HG02642 (cell line): ENCODE measurements around the gene SLC16A1.
A peak's percentile ranks its signal among the peaks of the same experiment; 100 is the strongest.
"Not testable (repeated sequence)": the region's sequence is repeated elsewhere in the genome, so short reads cannot be mapped to it uniquely, and the experiment has no call there.

Experiments
- ATAC-seq: cut with Tn5 transposase; IDR thresholded peaks from one replicate; pipeline ENCODE4 v1.9.1; 2021; ENCODE audit warnings: mild to moderate bottlenecking; ENCODE audit not compliant: unreplicated experiment, poor library complexity

Gene SLC16A1, protein sequence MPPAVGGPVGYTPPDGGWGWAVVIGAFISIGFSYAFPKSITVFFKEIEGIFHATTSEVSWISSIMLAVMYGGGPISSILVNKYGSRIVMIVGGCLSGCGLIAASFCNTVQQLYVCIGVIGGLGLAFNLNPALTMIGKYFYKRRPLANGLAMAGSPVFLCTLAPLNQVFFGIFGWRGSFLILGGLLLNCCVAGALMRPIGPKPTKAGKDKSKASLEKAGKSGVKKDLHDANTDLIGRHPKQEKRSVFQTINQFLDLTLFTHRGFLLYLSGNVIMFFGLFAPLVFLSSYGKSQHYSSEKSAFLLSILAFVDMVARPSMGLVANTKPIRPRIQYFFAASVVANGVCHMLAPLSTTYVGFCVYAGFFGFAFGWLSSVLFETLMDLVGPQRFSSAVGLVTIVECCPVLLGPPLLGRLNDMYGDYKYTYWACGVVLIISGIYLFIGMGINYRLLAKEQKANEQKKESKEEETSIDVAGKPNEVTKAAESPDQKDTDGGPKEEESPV

DNA sequence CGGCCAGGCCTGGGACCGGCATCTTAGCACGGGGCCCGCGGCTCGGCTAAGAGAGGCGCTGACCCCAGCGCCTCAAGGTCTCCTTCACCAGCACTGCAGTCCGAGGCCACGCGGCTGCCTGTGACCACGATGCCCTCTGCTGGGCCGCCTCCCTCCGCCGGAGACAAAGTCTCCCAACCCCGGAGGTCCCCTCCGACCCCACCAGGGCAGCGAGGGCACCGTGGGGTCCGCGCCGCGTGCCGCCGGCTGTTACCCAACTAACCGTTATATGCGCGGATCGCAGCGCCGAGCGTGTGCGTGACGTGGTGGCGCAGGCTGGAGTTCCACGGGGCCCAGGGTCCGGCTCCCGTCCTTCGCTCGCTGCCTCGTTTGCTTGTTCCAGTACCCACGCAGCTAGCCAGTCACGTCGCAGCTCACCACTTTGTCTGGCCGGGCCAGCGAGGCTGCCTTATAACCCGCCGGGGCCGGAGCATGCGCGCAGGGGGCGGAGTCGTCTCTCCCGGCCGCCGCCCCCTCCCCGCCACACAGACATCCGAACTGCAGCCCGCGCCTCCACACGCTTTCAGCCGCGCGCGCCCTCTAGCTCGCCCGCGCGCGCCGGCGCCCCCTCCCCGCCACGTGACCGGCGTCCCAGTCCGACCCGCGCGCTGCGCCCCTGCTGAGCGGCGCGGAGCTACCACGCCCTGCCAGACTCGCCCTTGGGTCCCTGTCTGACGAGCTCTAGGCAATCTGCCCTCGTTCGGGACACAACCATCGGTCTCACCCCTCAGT, at the start of gene SLC16A1:
Gene SLC16A1, minus strand, starts transcription at position 424 of the 771 bp plus-strand sequence. CDS start 26,888 bp downstream, outside the sequence.
- peak; percentile 78 for ATAC-seq

DNA sequence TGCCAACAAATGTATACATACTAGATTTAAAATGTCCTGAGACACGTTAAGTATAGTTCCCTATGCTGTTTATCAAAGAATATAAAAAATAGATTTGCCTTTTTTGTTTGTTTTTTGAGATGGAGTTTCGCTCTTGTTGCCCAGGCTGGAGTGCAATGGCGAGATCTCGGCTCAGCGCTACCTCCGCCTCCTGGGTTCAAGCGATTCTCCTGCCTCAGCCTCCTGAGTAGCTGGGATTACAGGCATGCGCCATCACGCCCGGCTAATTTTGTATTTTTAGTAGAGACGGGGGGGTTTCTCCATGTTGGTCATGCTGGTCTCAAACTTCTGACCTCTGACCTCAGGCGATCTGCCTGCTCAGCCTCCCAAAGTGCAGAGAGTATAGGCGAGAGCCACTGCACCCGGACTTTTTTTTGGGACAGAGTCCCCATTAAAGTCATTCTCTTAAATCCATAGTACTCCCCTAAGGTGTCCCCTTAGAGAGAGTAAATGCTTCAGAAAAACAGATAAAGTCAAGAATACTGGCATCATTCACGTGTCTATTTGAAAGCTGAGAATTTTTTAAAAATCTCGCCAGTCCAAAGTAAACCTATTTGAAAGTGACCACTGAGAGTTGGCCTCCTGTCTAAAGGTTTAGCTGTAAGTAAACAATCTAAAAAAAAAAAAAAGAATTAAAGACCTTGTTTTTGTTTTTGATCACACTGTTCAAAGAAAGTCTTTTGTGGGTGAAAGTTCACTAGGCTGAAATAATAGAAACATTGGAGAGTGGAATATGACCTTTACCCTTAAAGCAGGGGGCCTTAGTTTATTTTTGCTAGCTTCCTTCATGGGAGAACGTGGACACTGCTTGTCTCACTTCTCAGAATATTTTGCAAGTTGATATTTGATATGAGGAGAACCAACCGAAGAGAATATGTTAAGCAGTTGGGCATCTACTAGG, 48.0 kb upstream of the SLC16A1 start:
- no peak for ATAC-seq

DNA sequence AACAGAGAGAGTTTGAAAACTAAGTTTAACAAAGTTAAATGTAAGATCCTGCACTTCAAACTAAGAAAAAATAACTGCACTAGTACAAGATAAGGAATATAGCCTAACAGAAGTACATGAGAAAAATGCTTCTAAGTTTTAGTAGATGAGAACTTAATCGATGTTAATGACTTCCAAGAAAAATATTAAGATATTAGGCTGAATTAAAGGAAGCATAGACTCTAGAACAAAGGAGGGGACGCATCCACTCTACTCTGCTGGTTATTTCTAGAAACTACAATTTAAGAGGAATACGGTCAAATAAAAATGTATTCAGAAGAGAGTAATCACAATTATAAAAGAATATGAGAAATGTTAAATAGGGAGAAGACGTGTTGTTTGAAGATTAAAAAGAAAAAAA, 46.3 kb upstream of the SLC16A1 start:
- ATAC-seq = no peak

DNA sequence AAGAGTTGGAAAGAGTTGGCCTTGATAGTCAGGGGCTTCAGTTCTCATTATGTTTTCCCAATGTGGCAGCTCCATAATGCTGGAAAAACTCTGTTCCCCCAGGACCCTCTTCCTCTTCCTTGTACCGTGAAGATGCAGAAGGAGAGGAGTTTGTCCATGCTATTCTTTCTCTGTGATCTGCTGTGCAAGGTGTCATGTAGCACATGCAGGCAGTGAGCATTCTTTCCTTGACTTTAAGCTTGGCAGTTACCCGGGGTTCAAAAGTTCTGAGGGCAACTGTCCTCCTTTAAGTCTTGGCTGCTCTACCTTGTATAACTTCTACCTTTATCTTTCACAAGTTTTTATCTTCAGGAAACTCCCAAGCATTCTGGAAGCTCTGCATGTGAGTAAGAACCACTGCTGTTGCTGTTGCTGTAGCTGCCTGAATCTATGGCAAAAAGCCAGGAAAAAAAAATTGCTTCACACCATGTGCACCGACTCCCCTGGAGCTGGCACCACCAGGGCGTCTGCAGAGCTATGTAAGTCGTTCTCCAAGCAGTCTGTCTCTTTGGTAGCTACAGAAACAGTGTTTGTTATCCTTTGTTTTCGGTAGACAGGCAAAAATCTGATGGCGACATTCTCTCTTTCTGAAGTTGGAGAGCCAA, 42.7 kb upstream of the SLC16A1 start:
- no peak for ATAC-seq

DNA sequence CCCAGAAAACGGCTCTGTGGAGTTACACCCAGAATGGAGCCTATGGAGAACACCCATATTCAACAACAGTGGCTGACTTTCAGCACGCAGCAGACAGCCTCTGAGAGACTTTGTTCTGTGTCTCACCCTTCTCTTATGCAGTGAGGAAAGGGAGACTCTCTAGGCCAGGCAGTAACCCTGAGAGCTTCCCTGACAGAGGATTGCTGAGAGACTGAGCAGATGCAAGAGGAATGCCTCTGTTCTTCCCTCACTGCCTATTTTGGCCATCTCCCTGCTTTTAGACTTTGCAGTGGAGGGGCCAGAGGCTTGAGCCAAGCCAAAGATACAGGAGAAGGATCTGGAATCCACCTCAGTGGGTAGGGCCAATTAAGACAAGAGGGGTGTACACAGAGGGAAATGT, 41.8 kb upstream of the SLC16A1 start:
- no peak for ATAC-seq

DNA sequence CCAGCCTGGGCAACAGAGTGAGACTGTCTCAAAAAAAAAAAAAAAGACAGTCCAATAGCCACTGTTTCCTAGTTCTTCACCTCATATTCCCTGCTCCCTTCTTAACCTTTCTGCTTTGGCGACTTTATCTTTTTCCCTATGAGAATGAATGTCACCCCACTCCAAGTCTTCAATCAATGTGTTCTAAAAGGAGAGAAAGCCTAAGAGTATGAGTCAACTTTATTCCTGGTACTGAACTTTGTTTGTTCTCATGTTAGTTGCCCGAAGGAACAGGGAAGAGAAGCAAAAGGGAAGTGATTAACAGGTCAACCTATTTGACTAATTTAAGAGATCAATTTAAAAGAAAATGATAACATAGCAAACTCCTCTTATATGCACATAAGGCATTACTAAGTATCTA, 39.9 kb upstream of the SLC16A1 start:
- no peak for ATAC-seq

DNA sequence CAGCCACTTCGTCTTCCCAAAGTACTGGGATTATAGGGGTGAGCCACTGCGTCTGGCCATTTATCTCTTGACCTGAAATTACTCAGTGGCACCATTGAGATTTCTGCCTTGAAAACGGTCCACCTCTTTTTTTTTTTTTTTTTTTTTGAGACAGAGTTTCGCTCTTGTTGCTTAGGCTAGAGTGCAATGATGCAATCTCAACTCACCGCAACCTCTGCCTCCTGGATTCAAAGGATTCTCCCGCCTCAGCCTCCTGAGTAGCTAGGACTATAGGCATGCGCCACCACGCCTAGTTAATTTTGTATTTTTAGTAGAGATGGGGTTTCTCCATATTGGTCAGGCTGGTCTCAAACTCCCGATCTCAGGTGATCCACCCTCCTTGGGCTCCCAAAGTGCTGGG, 39.0 kb upstream of the SLC16A1 start:
- not testable (repeated sequence) for ATAC-seq

DNA sequence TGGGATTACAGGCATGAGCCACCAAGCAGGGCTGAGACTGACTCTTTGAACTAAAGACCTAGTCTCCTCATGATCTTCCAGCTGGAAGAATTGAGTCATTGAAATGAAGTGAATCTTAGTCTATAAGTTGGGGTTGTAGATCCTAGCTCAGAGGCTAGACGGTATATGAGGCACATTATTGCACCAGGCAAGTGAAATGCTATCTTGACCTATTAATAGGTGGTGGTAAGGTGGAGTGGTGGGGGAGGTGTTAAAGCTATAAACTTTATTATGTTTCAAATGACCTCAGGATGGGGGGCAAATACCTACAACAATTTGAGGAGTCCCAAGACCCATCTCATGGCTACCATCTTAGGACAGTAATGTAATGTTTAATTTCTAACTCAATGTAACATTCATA, 36.8 kb upstream of the SLC16A1 start:
- ATAC-seq = no peak

DNA sequence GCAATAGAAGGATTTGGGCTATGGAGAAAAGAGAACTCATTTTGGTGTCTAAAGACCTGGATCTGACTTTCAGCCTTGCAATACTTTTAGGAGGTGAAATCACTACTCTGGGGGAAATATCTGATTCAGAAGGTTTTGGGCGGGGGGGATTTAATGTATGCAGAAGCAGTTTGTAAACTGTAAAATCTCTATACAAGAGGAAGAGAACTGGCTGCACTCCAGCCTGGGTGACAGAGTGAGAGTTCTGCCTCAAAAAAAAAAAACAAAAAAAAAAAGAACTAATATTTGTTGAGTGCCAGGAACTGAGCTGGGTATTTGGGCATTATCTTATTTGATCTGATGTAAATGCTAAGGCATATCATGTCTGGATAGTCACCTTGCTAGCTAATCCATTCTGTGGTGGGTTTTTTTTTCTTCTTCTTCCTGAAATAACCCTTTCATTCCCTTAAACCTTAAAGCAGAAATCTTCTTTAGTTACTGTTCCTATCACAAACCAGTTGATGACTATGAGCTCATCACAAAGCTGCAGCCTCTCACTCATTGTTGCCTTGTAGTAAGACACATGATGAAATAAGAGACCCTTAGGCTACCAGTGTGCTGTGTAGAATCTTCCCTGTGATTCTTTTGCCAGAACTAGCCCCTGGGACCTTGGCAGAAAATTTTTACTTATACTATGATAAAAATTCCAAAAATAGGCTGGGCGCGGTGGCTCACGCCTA, 35.6 kb upstream of the SLC16A1 start:
- ATAC-seq = no peak

DNA sequence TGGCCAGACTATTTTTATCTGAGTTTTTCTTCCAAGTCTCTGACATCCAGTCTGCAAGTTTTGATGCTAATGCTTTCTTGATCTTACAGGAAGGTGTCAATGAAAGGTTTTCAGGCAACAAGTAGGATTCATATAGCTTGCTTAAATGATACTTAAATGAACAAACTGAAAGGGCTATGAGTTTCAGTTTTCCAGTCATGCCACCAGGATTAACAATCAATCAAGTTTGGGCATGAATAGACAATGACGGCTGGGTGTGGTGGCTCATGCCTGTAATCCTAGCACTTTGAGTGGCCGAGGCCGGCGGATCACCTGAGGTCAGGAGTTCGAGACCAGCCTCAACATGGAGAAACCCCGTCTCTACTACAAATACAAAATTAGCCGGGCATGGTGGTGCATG, 34.3 kb upstream of the SLC16A1 start:
- ATAC-seq = no peak

DNA sequence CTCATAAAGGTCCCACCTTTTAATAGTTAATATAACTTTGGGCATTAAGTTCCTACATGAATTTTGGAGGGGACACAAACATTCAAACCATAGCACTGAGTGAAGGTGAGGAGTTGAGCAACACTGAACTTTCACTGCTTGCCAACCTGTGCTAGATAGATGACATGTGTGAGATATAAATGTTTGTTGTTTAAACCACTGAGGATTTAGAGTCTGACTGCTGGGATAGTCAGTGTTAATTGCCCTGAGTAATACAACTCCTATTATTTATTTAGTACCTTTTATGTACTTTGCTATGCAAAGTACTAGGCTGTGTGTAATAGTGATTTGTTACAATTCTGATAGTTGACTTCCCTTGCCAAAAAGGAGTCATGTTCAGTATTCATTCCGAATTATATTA, 32.4 kb upstream of the SLC16A1 start:
- no peak for ATAC-seq

DNA sequence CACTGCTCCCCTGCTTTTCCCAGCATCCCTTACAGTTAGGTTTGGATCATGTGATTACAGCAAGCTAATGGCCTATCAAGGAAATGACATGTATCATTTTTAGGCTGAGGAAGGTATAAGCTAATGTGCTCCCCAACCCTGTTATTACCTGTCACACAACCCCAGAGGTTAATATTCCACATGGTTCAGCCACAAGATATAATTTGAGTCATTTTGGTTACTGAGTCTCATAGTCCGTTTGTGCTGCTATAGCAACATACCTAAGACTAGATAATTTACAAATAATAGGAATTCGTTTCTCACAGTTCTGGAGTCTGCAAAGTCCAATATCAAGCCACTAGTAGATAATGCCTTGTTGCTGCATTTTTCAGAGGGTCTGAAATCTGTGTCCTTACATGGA, 29.1 kb upstream of the SLC16A1 start:
- ATAC-seq = peak; percentile 69

DNA sequence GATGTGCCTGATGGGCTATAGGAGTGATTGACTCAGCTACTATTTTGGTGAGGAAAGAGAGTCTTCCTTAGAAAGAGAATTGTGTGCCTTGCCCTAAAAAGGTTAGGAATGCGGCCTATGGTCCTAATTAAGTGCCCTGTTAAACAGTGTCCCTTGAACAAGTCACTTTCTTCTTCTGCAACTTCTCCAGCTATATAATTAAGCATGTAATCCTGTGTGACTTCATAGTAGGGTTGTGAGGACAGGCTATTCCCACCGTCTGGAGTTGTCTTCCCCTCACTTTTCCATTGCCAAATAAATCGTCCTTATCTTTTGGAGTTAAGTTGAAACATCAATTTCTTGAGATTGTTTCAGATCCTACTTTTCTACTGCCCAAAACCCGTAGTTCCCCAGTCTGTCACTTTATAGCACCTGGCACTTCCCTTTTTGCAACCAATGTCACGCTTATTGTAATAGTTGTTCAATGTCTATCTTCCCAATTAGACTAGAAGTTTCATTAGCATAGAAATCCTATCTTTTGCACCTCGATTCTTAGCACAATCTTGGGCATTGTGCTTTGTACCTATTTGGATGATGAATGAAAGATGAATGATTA, 27.6 kb upstream of the SLC16A1 start:
- ATAC-seq = no peak

DNA sequence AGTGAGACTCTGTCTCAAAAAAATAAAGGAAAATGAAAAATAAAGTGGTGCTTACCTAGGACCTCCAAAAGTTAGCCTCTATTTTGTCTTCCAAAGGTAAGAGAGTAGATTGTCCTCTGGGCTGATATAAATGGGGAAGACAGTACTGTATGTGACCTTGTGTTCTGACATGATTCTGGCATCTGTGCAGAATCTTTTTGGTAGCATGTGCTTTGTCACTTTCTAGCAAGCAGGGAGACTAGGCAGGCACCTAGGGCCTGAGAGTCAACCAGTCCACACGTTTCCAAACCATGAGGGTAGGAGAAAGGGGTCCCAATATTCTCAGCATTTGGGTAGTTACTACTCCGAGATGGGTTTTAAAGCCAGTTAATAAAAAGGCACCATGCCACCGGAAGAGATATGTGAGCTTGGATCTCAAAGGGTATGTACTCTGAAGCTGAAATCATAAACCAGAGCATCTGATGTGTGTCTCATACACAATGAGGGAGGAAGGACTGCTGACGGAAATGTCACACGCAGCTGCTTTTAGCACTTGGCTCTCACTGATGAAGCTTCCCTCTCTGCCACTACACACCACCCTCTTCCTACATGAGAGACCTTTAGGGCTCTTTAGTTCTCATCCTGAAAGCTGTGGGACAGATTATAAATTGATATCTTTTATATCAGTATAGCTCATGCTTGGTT, 27.0 kb upstream of the SLC16A1 start:
- no peak for ATAC-seq

DNA sequence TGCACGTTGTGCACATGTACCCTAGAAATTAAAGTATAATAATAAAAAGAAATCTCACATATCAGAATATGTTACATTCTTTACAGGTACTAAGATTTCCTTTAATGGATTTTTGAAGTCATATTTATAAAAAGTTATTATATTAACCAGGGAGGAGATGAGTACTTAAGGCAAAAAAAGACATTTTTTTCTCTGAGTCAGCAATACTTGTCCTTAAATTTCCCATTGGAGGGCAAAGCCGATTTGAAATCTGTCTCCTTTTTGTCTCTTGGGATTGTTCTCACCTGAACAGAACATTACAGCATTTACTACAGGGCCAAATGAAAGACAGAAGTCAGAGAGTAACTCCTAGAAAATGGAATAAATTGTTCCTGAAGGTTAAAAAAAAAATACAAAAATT, 26.3 kb upstream of the SLC16A1 start:
- ATAC-seq = no peak

DNA sequence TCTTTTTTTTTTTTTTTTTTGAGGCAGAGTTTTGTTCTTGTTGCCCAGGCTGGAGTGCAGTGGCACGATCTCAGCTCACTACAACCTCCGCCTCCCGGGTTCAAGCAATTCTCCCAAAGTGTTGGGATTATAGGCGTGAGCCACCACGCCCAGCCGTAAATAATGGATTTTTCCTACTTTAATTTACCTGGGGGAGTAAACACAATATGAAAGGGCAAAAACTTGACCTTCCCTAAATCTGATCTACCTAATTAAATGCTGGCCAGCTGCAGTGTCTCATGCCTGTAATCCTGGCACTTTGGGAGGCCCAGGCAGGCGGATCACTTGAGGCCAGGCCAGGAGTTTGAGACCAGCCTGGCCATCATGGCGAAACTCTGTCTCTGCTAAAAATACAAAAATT, 25.8 kb upstream of the SLC16A1 start:
- ATAC-seq = not testable (repeated sequence)

DNA sequence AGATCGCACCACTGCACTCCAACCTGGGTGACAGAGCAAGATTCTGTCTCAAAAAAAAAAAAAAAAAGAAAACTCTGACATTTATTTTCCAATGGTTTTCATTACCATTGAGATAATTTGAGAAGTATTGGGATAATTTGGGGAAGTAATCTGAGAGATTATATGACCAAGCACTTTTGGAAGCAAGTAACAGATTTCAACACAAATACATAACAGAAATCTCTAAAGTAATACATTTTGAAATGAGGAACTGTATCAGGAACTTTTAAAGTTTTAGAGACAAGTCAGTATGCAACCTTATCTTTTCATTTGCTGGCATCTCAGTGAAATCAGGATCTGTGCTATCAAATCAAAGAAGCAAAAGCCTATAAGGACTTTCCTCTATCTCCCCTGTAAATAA, 25.4 kb upstream of the SLC16A1 start:
- ATAC-seq = no peak

DNA sequence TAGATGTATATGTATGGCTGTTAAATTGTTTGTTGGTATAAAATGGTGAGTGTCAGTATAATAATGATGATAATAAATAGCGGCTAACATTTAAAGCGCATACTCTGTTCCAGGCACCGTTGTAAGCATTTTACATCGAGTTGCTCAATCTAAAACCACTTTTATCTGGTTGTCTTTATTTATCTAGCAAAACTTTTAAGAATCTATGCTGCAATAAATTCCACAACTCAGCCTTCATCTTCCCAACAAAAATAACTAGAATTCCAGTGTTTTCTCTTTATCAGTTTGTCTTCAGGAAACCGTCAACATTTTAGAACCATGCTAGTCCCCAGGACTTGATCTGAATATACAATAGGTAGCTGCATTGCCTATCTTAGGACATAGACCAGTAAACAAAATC, 19.3 kb upstream of the SLC16A1 start:
- ATAC-seq = no peak
